Urothelium cell line (cell line): ENCODE results near the gene SYNPO.

Experiments used
- DNase-seq: peaks from one replicate; pipeline ENCODE4 v3.0.0; 2011; ENCODE audit warnings: low spot score, mixed read lengths
- FAIRE-seq: peaks from 2 replicates; lab custom pipeline; 2011; peaks lifted over from hg19 to GRCh38; lab: Jason Lieb, UNC

The SYNPO gene, protein sequence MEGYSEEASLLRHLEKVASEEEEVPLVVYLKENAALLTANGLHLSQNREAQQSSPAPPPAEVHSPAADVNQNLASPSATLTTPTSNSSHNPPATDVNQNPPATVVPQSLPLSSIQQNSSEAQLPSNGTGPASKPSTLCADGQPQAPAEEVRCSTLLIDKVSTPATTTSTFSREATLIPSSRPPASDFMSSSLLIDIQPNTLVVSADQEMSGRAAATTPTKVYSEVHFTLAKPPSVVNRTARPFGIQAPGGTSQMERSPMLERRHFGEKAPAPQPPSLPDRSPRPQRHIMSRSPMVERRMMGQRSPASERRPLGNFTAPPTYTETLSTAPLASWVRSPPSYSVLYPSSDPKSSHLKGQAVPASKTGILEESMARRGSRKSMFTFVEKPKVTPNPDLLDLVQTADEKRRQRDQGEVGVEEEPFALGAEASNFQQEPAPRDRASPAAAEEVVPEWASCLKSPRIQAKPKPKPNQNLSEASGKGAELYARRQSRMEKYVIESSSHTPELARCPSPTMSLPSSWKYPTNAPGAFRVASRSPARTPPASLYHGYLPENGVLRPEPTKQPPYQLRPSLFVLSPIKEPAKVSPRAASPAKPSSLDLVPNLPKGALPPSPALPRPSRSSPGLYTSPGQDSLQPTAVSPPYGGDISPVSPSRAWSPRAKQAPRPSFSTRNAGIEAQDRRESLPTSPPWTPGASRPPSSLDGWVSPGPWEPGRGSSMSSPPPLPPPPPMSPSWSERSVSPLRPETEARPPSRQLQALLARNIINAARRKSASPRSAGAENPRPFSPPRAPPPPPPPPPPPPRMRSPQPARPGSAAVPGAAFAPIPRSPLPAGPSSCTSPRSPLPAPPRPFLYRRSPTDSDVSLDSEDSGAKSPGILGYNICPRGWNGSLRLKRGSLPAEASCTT

DNA sequence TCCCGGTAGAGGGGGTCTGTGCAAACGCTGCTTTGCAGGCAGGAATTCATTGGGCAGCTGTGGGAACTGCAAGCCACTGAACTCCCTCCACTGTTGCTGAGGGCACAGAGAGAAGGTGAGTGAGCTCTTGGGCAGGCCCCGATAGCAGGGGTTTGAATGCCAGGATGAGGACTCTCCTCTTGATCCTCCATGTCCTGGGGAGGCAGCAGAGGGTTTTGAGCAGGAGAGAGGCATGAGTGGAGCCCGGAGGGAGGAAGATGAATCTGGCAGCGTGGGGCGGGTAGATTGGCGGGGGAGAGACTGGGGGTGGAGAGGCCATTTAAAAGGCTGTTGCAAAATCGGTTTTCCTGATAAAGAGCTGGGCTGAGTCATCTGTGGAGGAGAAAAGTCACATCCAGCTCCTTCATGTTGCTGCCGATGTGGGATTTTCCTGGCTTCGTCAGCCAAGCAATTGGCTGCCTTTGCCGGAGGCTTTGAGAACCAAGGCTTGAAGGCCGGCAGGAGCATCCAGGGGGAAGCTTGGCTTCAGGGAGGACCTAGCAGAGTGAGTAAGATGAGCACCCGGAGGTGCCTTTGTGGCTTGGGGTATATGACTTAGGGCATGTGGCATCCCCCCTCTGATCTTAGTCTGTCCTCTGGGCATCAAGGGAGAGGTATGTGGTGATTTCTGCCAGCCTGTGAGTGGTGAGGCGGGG is at the start of gene SYNPO:
Gene SYNPO, plus strand, starts transcription at position 350 of the 695 bp plus-strand sequence. CDS start 7,616 bp downstream, outside the sequence.
- FAIRE-seq (peak; percentile 32), DNase-seq (peak; percentile 62)

- no peak for FAIRE-seq
- no peak for DNase-seq
Measured at GRCh38 chr5:150590979-150591695, 49.3 kb upstream of the SYNPO start.

- no peak for DNase-seq
- FAIRE-seq: no peak
Measured at GRCh38 chr5:150593593-150593992, 46.9 kb upstream of the SYNPO start.

DNA sequence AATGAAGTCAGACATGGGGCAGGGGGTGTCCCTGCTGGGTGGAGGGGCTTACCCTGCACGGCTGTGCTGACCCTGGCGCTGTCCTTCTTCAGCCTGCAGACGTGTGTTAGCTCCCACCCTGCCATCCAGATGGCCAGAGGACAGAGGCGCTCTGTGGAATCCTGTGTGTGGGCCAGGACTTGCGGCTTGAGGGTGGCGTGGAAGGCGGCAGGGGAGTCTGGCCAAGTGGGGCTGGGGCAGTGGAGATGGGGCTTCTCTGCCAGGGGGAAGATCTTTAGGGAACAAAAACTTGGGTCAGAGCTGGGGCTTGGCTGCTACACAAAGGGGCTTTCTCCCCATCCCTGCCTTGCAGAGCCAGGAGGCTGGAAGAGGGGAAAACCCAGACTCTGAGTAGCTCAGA is 46.5 kb upstream of the SYNPO start:
- FAIRE-seq (no peak), DNase-seq (no peak)

DNA sequence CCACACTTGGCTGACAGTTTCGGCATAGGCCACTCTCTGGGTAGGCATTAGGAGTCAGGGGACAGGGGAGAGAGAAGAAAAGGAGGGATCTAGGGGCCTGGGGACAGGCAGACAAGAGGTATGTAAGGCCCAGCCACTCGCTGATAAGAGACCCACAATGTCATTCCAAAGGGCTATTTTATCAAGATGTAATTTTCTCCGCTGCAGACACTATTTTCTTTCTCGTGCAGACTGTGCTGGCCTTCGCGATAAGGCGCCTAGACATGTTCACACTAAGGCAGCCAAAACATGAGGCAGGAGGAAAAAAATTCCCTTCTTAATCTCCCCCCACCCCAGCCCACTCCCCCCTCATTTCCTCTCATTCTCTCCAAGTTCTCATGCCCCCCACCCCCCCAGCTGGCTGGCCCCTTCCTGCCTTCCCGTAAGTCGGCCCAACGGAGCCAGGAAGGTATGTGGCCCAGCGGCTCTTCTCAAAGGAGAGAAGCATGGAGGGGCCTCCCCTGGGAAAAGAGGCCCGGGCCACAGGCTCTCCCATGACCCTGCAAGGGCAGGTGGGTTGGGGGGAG is 44.9 kb upstream of the SYNPO start:
- no peak for DNase-seq
- FAIRE-seq: no peak

DNA sequence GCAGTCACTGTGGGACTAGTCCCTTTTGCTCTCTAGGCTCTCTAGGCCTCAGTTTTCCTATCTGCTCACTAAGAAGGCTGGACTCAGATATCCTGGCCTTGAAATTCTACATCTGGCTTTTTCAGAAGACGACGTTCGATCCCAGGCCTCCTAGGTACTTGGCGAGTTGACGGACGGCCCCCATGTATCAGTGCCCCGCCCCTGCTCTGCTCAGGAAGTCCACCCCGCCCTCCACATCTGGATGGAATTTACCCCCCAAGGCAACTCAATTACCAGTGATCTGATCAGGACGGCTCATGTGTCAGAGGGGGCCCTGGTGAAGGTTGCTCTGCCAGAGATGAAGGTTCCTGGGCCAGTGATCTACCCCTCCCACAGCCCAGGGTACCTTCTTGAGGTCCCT is 44.1 kb upstream of the SYNPO start:
- FAIRE-seq (no peak), DNase-seq (no peak)

DNA sequence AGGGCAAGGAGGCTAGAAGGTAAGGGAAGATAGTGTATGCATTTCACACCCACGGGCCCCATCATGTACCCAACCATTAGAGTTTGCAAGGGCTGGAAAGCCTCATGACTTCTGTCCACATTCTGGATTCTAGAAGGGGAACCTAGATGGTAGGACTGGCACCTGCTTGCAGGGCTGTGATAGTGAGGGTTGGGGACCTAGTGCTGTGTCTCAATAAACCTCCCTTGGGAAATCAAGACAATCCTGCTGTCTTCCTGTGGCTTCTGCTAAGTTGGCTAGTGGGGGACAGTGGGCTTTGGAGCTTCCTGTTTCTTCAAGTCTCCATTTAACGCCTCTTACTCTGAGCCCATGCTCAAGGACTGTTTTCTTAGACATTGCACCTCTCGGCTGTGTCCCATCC is 43.6 kb upstream of the SYNPO start:
- DNase-seq: no peak
- no peak for FAIRE-seq

DNA sequence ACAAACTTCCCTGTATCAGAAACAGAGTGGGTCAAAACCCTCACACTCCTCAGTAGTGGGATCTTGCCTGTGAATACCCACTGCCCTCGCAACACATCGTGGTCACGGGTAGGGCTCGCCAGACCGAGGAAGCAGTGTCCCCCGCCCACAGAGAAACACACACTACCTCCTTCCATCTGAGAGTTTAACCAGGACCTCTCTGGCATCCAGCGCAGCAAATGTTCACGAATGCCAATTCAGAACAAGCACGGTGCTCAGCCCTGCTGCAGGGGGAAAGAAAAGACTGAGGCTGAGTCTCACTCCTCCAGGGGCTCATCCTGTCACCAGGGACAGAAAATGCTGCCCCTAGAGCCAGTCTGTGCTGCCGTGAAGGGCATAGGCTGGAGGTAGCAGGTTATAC is 42.5 kb upstream of the SYNPO start:
- FAIRE-seq (no peak), DNase-seq (no peak)

- DNase-seq (no peak), FAIRE-seq (no peak)
Measured at GRCh38 chr5:150598821-150599273, 41.6 kb upstream of the SYNPO start.

GRCh38 chr5:150599281-150599680 is 41.2 kb upstream of the SYNPO start:
- FAIRE-seq (no peak), DNase-seq (no peak)

GRCh38 chr5:150599917-150600511 is 40.4 kb upstream of the SYNPO start:
- DNase-seq: peak; percentile 93
- FAIRE-seq: no peak

- FAIRE-seq: no peak
- no peak for DNase-seq
Measured at GRCh38 chr5:150600616-150601490, 39.6 kb upstream of the SYNPO start.

DNA sequence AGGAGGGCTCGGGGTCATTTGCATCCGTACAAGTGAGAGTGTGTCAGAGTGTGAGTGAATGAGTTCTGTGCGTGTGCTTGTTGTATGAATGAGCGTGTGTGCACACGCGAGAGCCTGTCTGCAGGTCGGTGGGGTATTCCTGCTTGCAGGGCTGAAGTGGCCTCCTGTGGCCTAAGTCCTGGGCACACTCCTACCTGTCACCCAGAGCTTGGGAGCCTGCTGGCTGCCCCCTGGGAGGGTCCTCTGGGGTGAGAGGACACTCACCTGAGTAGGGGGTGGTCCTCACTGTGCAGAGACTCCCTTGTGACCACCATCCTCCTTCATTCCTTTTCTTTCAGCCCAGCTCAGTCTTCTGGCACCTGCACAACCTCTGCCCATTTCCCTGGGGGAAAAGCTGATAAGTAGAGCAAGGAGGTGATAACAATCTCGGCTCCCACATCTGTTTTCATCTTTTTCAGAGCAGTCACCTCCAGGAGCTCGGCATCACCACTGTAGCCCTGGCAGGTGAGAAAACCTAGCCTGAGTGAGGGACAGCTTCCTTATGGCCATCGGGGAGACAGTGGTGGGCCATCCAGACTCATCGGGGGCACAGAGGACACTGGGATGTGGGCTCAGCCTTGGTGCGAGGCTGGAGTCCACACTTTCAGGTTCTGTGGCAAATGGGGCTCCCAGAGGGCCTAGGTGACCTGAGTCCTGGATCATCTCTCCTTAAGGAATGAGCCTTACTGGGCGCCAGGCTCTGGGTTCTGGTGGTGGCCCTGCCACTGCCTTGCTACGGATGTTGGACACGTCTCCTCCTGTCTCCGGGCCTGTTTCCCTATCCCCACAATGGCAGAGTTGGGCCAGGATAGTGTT is 38.7 kb upstream of the SYNPO start:
- DNase-seq (no peak), FAIRE-seq (no peak)

DNA sequence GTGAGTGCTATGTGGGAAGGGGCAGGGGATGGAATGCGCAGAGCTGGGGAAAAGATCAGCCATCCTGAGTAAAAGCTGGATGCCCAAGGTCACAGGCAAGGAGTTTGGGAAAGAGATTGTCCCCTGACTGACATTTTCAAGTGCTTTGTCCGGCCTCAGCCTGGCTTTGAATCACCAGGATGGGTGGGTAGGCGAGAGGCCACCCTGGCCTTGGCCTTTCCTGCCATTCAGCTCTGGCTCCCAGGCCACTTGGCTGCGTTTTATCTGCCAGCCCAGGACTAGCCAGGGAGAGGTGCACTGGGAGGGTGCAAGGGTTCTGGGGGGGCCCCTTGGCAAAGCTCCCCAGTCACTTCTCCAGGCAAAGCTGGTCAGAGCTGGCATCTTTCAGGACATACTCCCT is 37.4 kb upstream of the SYNPO start:
- FAIRE-seq (no peak), DNase-seq (no peak)

GRCh38 chr5:150603491-150603890 is 37.0 kb upstream of the SYNPO start:
- no peak for FAIRE-seq
- no peak for DNase-seq

DNA sequence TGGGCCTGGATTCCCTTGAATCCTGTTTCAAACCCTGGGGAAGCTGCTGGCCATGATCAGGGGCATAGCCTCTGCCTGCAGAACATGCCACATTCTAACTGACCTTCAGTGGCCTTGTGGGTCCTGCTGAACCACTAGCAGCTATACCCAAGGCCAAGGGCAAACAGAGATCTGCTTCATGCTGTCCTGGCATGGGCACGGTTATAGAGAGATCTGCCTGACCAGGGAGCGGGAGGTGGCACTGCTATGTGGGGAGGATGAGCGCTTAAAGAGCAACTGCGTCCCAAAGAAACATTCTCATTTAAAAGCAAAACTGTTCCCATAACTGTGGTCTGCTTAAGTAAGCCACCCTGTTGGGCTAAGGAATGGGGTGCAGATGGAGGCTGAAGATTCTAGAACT is 36.5 kb upstream of the SYNPO start:
- no peak for DNase-seq
- no peak for FAIRE-seq

DNA sequence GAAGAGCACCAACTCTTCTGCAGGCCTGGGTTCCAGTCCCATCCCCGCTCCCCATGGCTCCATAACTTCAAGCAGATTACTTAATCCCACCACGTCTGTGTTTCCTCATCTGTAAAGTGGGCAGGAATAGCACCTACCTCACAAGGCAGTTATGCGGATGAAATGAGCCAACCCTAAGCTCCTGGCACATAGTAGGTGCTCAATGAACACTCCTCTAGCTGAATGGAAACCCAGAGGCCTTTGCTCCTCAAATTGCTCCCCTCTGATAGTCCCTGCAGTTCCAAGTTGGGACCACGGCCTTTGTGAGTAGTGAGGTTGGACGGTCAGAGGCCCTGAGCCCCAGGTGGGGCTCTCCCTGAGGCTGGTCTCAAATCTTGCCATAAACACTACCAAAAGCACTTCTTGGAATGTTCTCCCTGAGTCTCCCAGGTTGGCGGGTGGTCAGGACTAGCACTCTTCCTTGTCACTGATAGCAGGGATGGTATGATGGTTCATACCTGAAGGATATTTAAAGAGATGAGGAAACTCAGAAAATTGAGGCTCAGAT is 35.5 kb upstream of the SYNPO start:
- DNase-seq (no peak), FAIRE-seq (no peak)

- FAIRE-seq (no peak), DNase-seq (no peak)
Measured at GRCh38 chr5:150605546-150605945, 34.9 kb upstream of the SYNPO start.
